NCI-H1694 (cell line): ENCODE measurements around the gene OR1Q1.
"Not testable (repeated sequence)": the region's sequence is repeated elsewhere in the genome, so short reads cannot be mapped to it uniquely, and the experiment has no call there.

ENCODE experiments used
- DNase-seq: peaks from one replicate; lab custom pipeline; 2025; lab: John Stamatoyannopoulos, UW

The OR1Q1 gene

DNA sequence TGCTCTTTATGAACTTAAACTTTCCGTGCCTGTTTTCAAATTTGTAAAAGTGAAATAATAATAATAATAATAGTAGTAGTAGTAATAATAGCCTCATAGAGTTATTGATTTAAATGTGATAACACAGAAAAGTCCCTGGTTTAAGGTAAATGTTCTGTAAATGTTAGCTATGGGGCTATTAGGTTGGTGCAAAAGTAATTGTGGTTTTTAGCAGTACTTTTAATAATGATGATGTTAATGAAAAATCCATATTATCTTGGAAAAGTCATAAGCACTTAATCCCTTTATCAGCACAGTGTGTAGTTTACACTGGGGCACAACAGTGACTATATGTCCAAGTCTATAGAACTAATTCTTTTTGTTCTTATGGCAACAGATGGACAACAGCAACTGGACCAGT, at the start of gene OR1Q1:
Gene OR1Q1, plus strand, starts transcription at position 377 of the 400 bp plus-strand sequence. Its CDS starts 0 bp downstream, at position 377.
- no peak for DNase-seq

GRCh38 chr9:122567901-122568300, 46.6 kb upstream of the OR1Q1 start:
- DNase-seq: no peak

DNA sequence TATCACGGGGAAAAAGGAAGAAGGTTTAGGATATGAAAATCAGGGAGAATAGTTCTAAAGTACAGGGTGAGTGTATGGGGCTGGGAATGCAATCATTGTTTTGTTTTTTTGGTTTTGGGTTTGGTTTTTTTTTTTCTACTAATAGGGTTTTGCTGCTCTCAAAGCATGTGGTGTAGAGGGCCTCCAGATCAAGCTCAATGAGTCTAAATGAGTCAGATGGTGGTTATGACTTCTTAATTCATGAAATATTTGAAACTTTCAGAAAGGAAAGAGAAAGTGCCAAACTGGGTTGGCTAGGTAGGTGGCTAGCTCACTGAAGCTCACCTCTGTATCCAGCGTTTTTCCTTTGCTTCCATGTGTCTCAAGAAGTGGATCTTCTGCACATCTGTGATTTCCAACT, 42.1 kb upstream of the OR1Q1 start:
- no peak for DNase-seq

- DNase-seq: no peak
Observed at GRCh38 chr9:122579874-122580273, 34.7 kb upstream of the OR1Q1 start.

- no peak for DNase-seq
Observed at GRCh38 chr9:122580360-122580759, 34.2 kb upstream of the OR1Q1 start.

- not testable (repeated sequence) for DNase-seq
Observed at GRCh38 chr9:122583284-122583683, 31.3 kb upstream of the OR1Q1 start, which contains the start of gene OR1L8. OR1L8 (minus strand) TSS chr9:122583384; CDS start chr9:122568477, 14,907 bp downstream.

DNA sequence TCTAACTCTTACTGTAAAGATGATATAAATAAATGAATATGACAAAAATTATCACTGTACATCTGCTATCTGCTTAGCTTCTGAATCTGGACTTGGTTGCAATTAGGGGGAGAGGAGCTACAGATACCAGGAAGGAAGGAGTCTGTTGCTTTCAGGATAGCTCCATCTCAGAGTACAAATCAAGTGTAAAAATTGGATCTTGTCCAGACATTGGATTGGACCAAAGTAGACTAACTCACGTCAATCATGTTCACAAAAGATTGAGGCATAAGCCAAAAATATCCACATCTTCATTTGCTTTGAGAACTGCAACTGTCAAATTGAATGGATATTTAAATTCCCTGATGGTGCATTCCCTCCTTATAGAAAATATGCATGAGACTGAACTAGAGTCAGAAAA, 8.8 kb upstream of the OR1Q1 start:
- DNase-seq: no peak

GRCh38 chr9:122606587-122606986, 8.0 kb upstream of the OR1Q1 start:
- no peak for DNase-seq

- no peak for DNase-seq
Observed at GRCh38 chr9:122609804-122610203, 4.7 kb upstream of the OR1Q1 start.

GRCh38 chr9:122619996-122620395, 5.5 kb downstream of the OR1Q1 start:
- DNase-seq: no peak

DNA sequence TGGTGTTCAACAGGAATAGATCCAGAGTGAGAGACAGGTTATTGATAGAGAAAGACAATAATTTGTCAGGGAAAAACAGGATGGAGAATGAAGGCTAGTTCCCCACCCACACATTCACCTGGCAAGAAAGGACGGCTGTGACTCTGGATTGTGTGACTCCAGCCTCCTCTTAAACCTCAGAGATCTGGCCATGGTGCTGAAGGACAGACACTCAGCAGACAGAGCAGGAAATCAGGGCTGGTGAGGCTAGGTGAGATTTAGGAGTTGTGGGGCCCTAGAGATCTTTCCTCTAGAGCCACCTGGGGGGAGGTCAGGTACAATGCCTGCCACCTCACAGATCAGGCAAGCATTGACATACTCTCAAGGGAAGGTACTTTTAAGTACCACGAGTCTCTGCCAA, 27.7 kb downstream of the OR1Q1 start:
- DNase-seq: no peak

DNA sequence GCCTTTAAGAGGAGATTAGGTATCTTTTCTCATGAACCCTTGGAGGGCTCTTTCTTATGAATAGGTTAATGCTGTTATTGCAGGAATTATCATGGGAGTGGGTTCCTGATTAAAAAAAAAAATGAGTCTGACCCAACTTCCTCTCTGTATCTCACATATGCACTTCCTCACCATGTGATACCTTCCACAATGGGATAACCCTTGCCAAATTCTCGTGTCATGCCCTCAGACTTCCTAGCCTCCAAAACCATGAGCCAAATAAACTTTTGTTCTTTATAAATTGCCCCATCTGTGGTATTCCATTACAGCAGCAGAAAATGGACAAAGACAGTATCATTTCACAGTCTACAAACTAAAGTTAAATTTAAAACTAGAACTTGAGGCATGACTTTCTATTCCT, 41.8 kb downstream of the OR1Q1 start:
- DNase-seq: no peak

- no peak for DNase-seq
Observed at GRCh38 chr9:122657527-122657926, 43.0 kb downstream of the OR1Q1 start, which contains the start of gene OR1B1. OR1B1 (minus strand) TSS chr9:122657627.

DNA sequence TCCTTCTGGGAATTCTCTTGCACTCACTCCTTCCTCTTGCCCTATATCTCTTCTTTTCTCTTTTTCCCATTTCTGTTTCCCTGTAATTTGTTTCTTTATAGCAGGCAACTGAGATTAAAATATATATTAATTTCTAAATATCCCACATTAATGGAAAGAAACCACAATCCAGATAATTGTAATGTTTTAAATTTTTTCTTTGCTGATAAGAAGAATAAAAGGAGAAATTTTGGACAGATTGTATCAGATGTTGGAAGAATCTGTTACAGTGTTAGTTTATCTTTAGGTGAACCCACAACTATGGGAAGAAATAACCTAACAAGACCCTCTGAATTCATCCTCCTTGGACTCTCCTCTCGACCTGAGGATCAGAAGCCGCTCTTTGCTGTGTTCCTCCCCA, 46.9 kb downstream of the OR1Q1 start, which contains the start of gene OR1L1:
Gene OR1L1, plus strand, starts transcription at position 301 of the 400 bp plus-strand sequence. Its CDS starts 0 bp downstream, at position 301.
- no peak for DNase-seq
